ENCODE results near the gene IL18R1. TPM values are rescaled to one million over a fixed set of nuclear protein-coding genes. Genes with fewer than 3 reads are reported as not detected.
A peak's percentile ranks its signal among the peaks of the same experiment; 100 is the strongest.

Gene IL18R1
- total RNA-seq, 2 experiments from 2014 or later, result 17.1 to 18.4 TPM

DNA sequence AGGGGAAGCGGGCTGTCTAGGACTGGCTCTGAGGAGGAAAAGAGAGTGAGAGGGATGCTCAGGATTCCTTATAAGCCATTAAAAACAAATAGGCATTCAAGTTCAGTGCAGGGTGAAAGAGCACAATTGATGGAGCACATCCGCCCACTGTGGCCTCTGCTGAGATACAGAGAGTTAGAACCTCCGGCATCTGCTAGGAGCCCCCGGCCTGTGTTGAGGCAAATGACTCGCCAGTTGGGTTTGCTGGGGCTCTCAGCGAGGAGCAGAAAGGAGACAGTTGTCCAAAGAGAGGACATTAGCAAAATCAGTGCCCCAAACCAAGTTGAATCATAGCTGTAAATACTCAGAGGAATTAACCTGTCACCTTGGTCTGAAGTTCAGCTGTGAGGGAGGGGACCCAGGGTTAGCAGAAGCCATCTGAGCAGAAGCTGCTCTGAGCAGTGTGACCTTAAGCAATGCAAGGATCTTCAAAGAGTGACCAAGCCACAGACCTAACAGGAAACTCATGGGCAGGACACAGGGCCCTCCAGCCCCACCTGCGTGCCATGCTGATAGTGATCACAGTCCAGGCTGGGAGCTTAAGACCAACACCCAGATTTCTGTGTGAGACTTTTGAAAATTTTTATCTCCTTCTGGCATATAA, 44.0 kb downstream of the IL18R1 start:
- intact Hi-C loops (cut with micrococcal nuclease), result no loop called here
- CTCF ChIA-PET, result interaction anchor here (1.3 to 1.7 kb wide), 2 partner anchors 44 to 159 kb away, joined by 3 to 7 read pairs; no protein-coding TSS in a partner anchor
- peaks cover 5% of the 10 kb centered on the region for H3K4me1 Mint-ChIP-seq (ENCODE audit: low read depth)
- H3K27ac Mint-ChIP-seq, result no peak overlapping the region
- H3K27me3 Mint-ChIP-seq (ENCODE audit: low read depth), result no peaks in the 10 kb centered on the region
- no peak overlapping the region for H3K4me3 Mint-ChIP-seq
- H3K36me3 Mint-ChIP-seq (ENCODE audit: low read depth), result peaks cover 2% of the 10 kb centered on the region
- no peak for DNase-seq
- H3K9me3 Mint-ChIP-seq, result no peaks in the 10 kb centered on the region

DNA sequence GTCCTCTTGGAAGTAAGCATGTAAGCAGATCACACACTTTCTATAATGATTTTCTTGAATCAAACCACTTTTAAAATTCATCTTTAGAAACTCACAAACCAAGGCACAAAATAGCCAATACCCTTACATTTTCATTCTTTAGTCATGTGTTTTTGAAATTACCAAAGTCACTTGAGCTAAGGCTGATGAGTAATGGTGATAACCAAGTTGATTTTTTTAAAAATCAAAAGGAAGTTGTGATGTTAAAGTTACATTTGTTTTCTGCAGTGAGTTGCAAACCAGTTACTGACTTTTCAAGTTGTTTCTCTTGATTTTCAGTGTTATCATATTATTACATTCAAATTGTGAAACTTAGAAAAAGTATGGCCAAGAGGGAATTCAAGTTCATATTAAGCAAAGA, 45.9 kb downstream of the IL18R1 start:
- no peak for DNase-seq
- Mint-ChIP-seq H3K9me3 (no peaks in the 10 kb centered on the region), H3K36me3 (ENCODE audit: low read depth) (no peaks in the 10 kb centered on the region), H3K27me3 (ENCODE audit: low read depth) (no peaks in the 10 kb centered on the region), H3K4me3 (no peak overlapping the region), H3K27ac (no peak overlapping the region), H3K4me1 (ENCODE audit: low read depth) (peaks cover 5% of the 10 kb centered on the region)
- CTCF ChIA-PET, result no interaction called here
- intact Hi-C loops (cut with micrococcal nuclease), result no loop called here

- CTCF ChIA-PET, result no interaction called here
- H3K9me3 Mint-ChIP-seq, result no peaks in the 10 kb centered on the region
Observed at GRCh38 chr2:102401865-102402264, 46.3 kb downstream of the IL18R1 start.

GRCh38 chr2:102410952-102411351, 55.4 kb downstream of the IL18R1 start:
- peaks cover 3% of the 10 kb centered on the region for H3K36me3 Mint-ChIP-seq (ENCODE audit: low read depth)
- no peak overlapping the region for H3K4me3 Mint-ChIP-seq
- no peak overlapping the region for H3K27ac Mint-ChIP-seq
- H3K4me1 Mint-ChIP-seq (ENCODE audit: low read depth), result peaks cover 5% of the 10 kb centered on the region
- intact Hi-C loops (cut with micrococcal nuclease), result no loop called here
- no peak for DNase-seq
- CTCF ChIA-PET, result no interaction called here
- H3K27me3 Mint-ChIP-seq (ENCODE audit: low read depth), result no peaks in the 10 kb centered on the region
- H3K9me3 Mint-ChIP-seq, result peaks cover 16% of the 10 kb centered on the region

More at GRCh38 chr2:102401865-102402264, 46.3 kb downstream of the IL18R1 start:
- DNase-seq, result no peak
- intact Hi-C loops (cut with micrococcal nuclease), result no loop called here
- no peak overlapping the region for H3K27ac Mint-ChIP-seq
- peaks cover 5% of the 10 kb centered on the region for H3K4me1 Mint-ChIP-seq (ENCODE audit: low read depth)
- no peak overlapping the region for H3K4me3 Mint-ChIP-seq
- no peaks in the 10 kb centered on the region for H3K27me3 Mint-ChIP-seq (ENCODE audit: low read depth)
- no peaks in the 10 kb centered on the region for H3K36me3 Mint-ChIP-seq (ENCODE audit: low read depth)

GRCh38 chr2:102412199-102412598, 56.6 kb downstream of the IL18R1 start:
- H3K4me3 Mint-ChIP-seq, result no peak overlapping the region
- DNase-seq, result no peak
- CTCF ChIA-PET, result interaction anchor here (0.7 to 2.4 kb wide), 4 partner anchors 10 to 56 kb away, joined by 3 to 7 read pairs (median 4); partner anchors contain the start of gene IL18R1
- no peaks in the 10 kb centered on the region for H3K27me3 Mint-ChIP-seq (ENCODE audit: low read depth)
- H3K36me3 Mint-ChIP-seq (ENCODE audit: low read depth), result peaks cover 3% of the 10 kb centered on the region
- H3K27ac Mint-ChIP-seq, result no peak overlapping the region
- peaks cover 16% of the 10 kb centered on the region for H3K9me3 Mint-ChIP-seq
- intact Hi-C loops (cut with micrococcal nuclease), result no loop called here
- peaks cover 13% of the 10 kb centered on the region for H3K4me1 Mint-ChIP-seq (ENCODE audit: low read depth)

- Mint-ChIP-seq H3K27me3 (ENCODE audit: low read depth) (no peaks in the 10 kb centered on the region), H3K9me3 (no peaks in the 10 kb centered on the region), H3K27ac (peak overlapping the region; percentile 94), H3K4me3 (peak overlapping the region; percentile 1), H3K36me3 (ENCODE audit: low read depth) (peaks cover 9% of the 10 kb centered on the region), H3K4me1 (ENCODE audit: low read depth) (peaks cover 51% of the 10 kb centered on the region)
- intact Hi-C loops (cut with micrococcal nuclease), result loop anchor here (1.0 to 5.0 kb wide), 7 partner anchors 11 to 417 kb away; no protein-coding TSS in a partner anchor
- peak; percentile 38 for DNase-seq
- CTCF ChIA-PET, result interaction anchor here (0.5 to 2.5 kb wide), 5 partner anchors 10 to 177 kb away, joined by 3 to 10 read pairs (median 3); no protein-coding TSS in a partner anchor
Observed at GRCh38 chr2:102417946-102418345, 62.4 kb downstream of the IL18R1 start.

DNA sequence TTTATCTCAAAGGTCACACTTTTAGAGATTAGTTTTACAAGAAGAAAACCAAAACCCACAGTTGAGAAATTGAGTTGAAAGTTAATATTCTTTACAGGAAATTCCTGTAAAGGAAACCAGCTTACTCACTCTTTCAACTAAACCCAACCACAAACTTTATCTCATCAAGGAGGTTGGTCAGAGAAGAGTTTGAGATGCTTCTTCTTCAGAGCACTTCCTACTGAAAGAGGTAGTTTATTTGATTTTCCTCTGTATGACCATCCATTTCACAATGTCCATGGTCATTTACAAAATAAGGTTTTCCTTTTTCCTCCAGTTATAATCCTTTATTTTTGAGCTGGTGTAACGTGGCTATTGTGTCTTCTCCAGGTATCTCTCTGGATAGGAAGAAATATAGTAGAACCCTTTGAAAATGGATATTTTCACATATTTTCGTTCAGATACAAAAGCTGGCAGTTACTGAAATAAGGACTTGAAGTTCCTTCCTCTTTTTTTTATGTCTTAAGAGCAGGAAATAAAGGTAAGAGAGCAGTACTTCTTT, 62.9 kb downstream of the IL18R1 start:
- peak overlapping the region; percentile 92 for H3K27ac Mint-ChIP-seq
- no peaks in the 10 kb centered on the region for H3K27me3 Mint-ChIP-seq (ENCODE audit: low read depth)
- CTCF ChIA-PET, result interaction anchor here (0.6 to 2.5 kb wide), 5 partner anchors 11 to 50 kb away, joined by 3 to 10 read pairs (median 3); no protein-coding TSS in a partner anchor
- H3K36me3 Mint-ChIP-seq (ENCODE audit: low read depth), result peaks cover 11% of the 10 kb centered on the region
- H3K4me3 Mint-ChIP-seq, result peak overlapping the region; percentile 75
- intact Hi-C loops (cut with micrococcal nuclease), result loop anchor here (1.0 to 5.0 kb wide), 7 partner anchors 11 to 417 kb away; no protein-coding TSS in a partner anchor
- no peak for DNase-seq
- H3K9me3 Mint-ChIP-seq, result no peaks in the 10 kb centered on the region
- H3K4me1 Mint-ChIP-seq (ENCODE audit: low read depth), result peaks cover 57% of the 10 kb centered on the region

DNA sequence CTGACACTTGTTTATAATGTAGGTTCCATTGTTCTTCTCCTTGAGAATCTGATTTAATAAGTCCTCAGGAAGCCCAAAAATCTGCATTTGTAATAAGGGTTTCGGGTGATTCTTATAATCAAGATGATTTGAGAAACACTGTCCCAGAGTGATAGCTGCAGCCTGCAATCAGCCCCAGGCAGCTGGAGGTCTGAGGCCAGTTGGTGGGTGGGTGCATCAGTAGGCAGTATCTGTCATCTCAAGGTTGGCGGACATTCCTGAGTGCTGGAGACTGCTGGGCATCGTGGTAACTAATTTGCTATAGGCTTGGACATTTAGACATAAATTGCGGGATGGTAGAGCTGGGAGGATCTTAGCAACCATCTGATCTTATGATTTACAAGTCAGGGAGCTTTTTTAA, 64.7 kb downstream of the IL18R1 start:
- H3K4me3 Mint-ChIP-seq, result peak overlapping the region; percentile 68
- H3K9me3 Mint-ChIP-seq, result no peaks in the 10 kb centered on the region
- peaks cover 73% of the 10 kb centered on the region for H3K4me1 Mint-ChIP-seq (ENCODE audit: low read depth)
- H3K36me3 Mint-ChIP-seq (ENCODE audit: low read depth), result peaks cover 14% of the 10 kb centered on the region
- H3K27ac Mint-ChIP-seq, result no peak overlapping the region
- CTCF ChIA-PET, result interaction anchor here (0.9 to 2.3 kb wide), 6 partner anchors 10 to 180 kb away, joined by 3 to 9 read pairs (median 3); no protein-coding TSS in a partner anchor
- H3K27me3 Mint-ChIP-seq (ENCODE audit: low read depth), result no peaks in the 10 kb centered on the region
- intact Hi-C loops (cut with micrococcal nuclease), result loop anchor here (10.0 kb wide), 1 partner anchor 1115 kb away; the partner anchor contains the start of gene RNF149
- no peak for DNase-seq

- no peak for DNase-seq
- Mint-ChIP-seq H3K9me3 (no peaks in the 10 kb centered on the region), H3K36me3 (ENCODE audit: low read depth) (peaks cover 20% of the 10 kb centered on the region), H3K27me3 (ENCODE audit: low read depth) (no peaks in the 10 kb centered on the region), H3K4me3 (peak overlapping the region; percentile 25), H3K4me1 (ENCODE audit: low read depth) (peaks cover 77% of the 10 kb centered on the region), H3K27ac (peak overlapping the region; percentile 74)
- CTCF ChIA-PET, result interaction anchor here (1.0 to 1.6 kb wide), 3 partner anchors 10 to 25 kb away, joined by 3 to 9 read pairs (median 3); no protein-coding TSS in a partner anchor
- intact Hi-C loops (cut with micrococcal nuclease), result loop anchor here (10.0 kb wide), 1 partner anchor 1117 kb away; the partner anchor contains the start of gene RNF149
Observed at GRCh38 chr2:102421890-102422759, 66.5 kb downstream of the IL18R1 start.

DNA sequence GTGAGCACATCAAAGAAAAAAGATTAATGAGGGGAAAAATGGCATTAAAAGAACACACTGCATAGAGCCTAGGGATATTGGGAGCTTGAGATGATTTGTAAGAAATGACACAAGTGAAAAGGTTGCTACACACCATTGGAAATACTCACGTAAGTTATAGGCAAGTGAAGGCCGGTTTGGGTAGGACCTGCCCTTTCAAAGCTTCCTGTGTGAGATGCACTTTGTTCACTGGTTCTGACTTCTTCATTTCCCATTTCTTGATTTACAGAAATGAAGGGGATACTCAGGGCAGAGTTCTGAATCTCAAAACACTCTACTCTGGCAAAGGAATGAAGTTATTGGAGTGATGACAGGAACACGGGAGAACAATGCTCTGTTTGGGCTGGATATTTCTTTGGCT, 67.3 kb downstream of the IL18R1 start, which contains the start of gene IL18RAP:
TSS of gene IL18RAP (plus strand) at position 251 of the 400 bp plus-strand sequence. CDS start at position 369, 118 bp downstream.
- Mint-ChIP-seq H3K4me3 (peak within 1 kb of the TSS; percentile 53), H3K36me3 (ENCODE audit: low read depth) (peaks cover 20% of the 10 kb centered on the region)
- DNase-seq, result peak; percentile 31

DNA sequence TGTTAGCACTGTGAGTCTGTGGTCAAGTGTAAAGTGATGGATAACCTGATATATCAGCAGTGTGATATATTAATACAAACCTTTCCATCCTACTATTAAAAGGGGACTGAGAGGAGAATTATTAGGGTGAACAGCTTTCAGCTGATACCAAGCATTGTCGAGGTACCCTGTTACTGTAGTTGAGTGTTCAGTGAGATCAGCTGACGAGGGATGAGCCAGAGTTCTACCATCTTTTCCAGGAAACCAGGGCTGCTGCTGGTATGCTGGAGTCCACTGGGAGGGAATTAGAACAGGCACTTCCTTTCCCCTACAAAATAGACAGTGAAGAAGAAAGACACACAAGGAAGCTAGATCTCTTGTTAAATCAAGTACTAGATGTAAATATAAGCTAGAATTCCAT, 67.8 kb downstream of the IL18R1 start:
- Mint-ChIP-seq H3K4me1 (ENCODE audit: low read depth) (peaks cover 74% of the 10 kb centered on the region), H3K27ac (peak overlapping the region; percentile 74), H3K9me3 (no peaks in the 10 kb centered on the region), H3K27me3 (ENCODE audit: low read depth) (no peaks in the 10 kb centered on the region), H3K4me3 (peak overlapping the region; percentile 53), H3K36me3 (ENCODE audit: low read depth) (peaks cover 22% of the 10 kb centered on the region)
- DNase-seq, result no peak
- intact Hi-C loops (cut with micrococcal nuclease), result loop anchor here (1.0 to 10.0 kb wide), 2 partner anchors 13 to 1119 kb away; partner anchors contain the start of gene RNF149
- CTCF ChIA-PET, result interaction anchor here (0.9 to 1.6 kb wide), 2 partner anchors 20 to 185 kb away, joined by 3 to 9 read pairs; no protein-coding TSS in a partner anchor

More for the DNA sequence above, 67.3 kb downstream of the IL18R1 start, which contains the start of gene IL18RAP:
- CTCF ChIA-PET, result interaction anchor here (0.9 to 1.6 kb wide), 3 partner anchors 20 to 184 kb away, joined by 3 to 9 read pairs (median 3); no protein-coding TSS in a partner anchor
- peaks cover 74% of the 10 kb centered on the region for H3K4me1 Mint-ChIP-seq (ENCODE audit: low read depth)
- H3K27ac Mint-ChIP-seq, result peak within 1 kb of the TSS; percentile 74
- H3K27me3 Mint-ChIP-seq (ENCODE audit: low read depth), result no peaks in the 10 kb centered on the region
- no peaks in the 10 kb centered on the region for H3K9me3 Mint-ChIP-seq
- intact Hi-C loops (cut with micrococcal nuclease), result loop anchor here (1.0 to 10.0 kb wide), 2 partner anchors 13 to 1118 kb away; partner anchors contain the start of gene RNF149

Data from activated naive CD4-positive, alpha-beta T cell treated with anti-CD3 and anti-CD28 coated beads for 36 hours (primary cell).